Caco-2 (cell line): ENCODE data around the gene CHIC2. TPM values are rescaled to one million over a fixed set of nuclear protein-coding genes. Genes with fewer than 3 reads are reported as not detected.

Experiments
- BruUV-seq: library from RNA; stranded (reverse); fragments of 400-500 nt; replicated peaks from 2 replicates; lab custom pipeline; 2021; lab: Mats Ljungman, UMichigan
- CTCF ChIA-PET: fragments of 300-600 bp; sonication (Branson Sonifier 250); formaldehyde crosslinking; loops from one replicate; lab custom pipeline; 2022; ENCODE audit warnings: antibody characterized with exemption; lab: Charles Lee
- POLR2A ChIA-PET: fragments of 300-600 bp; sonication (Branson Sonifier 250); formaldehyde crosslinking; loops from one replicate; lab custom pipeline; 2022; ENCODE audit warnings: antibody characterized with exemption; lab: Charles Lee
- DNase-seq, 2 experiments: peaks; one replicate each; pipeline versions ENCODE4 v3.0.0 to v3.0.0-alpha.2; 2020 to 2022
- H3K27me3 ChIP-seq: replicated peaks from 2 replicates; pipeline ENCODE4 v1.6.0; 2011; ENCODE audit warnings: low read length; ENCODE audit not compliant: control insufficient read depth, insufficient read depth
- H3K36me3 ChIP-seq: 2 replicates; pipeline ENCODE4 v1.5.1; 2011; ENCODE audit warnings: low read length; ENCODE audit not compliant: control insufficient read depth, insufficient read depth
- H3K4me1 ChIP-seq: fragments of 250-450 bp; sonication (Bioruptor Pico); 2 replicates; pipeline ENCODE4 v1.5.1; 2020; ENCODE audit warnings: mild to moderate bottlenecking
- H3K4me3 ChIP-seq: 2 replicates; pipeline ENCODE4 v1.5.1; 2011; ENCODE audit warnings: low read depth, mild to moderate bottlenecking, control low read depth, low read length
- H3K9me3 ChIP-seq: fragments of 250-450 bp; sonication (Bioruptor Pico); 2 replicates; pipeline ENCODE4 v1.5.1; 2020; ENCODE audit warnings: mild to moderate bottlenecking, moderate library complexity
- H3K27ac Mint-ChIP-seq: one replicate; pipeline ENCODE4 v1.8.0; 2022; ENCODE audit warnings: mixed read lengths; ENCODE audit not compliant: unreplicated experiment
- H3K27me3 Mint-ChIP-seq: one replicate; pipeline ENCODE4 v1.8.0; 2022; ENCODE audit warnings: mixed read lengths; ENCODE audit not compliant: insufficient read depth, unreplicated experiment
- H3K36me3 Mint-ChIP-seq: one replicate; pipeline ENCODE4 v1.8.0; 2022; ENCODE audit warnings: mild to moderate bottlenecking, mixed read lengths; ENCODE audit not compliant: insufficient read depth, unreplicated experiment
- H3K4me1 Mint-ChIP-seq: one replicate; pipeline ENCODE4 v1.8.0; 2022; ENCODE audit warnings: low read depth, mixed read lengths; ENCODE audit not compliant: unreplicated experiment
- H3K4me3 Mint-ChIP-seq: one replicate; pipeline ENCODE4 v1.8.0; 2022; ENCODE audit warnings: mild to moderate bottlenecking, moderate library complexity, mixed read lengths; ENCODE audit not compliant: unreplicated experiment
- H3K9me3 Mint-ChIP-seq: one replicate; pipeline ENCODE4 v1.8.0; 2022; ENCODE audit warnings: mixed read lengths; ENCODE audit not compliant: unreplicated experiment
- intact Hi-C: fragments of 100-400 bp; cut with micrococcal nuclease; formaldehyde crosslinking; loops from one replicate; pipeline ENCODE4 v1.10.0; 2022; ENCODE audit not compliant: unreplicated experiment
- total RNA-seq: library from RNA; stranded (reverse); gene quantifications from 2 replicates; pipeline ENCODE4 v1.2.3, GENCODE V29; 2022
- TF ChIP-seq, protein P1 (sequence below), 2 experiments: fragments of 200-600 bp in 1 of 2; IDR thresholded peaks; 1 replicate in 1 of 2; 2 replicates in 1 of 2; pipeline versions ENCODE4 v1.5.1 to v1.8.0; 2011 to 2022; ENCODE audit warnings: antibody characterized with exemption in 1 of 2, control low read depth in 1 of 2, inconsistent platforms in 1 of 2, low read depth in 1 of 2, low read length in 1 of 2, mild to moderate bottlenecking in 1 of 2, moderate library complexity in 1 of 2; ENCODE audit not compliant: insufficient read depth in 1 of 2, severe bottlenecking in 1 of 2, unreplicated experiment in 1 of 2

CHIC2 gene
- total RNA-seq, 1 experiment from 2014 or later, result 30.0 TPM

DNA sequence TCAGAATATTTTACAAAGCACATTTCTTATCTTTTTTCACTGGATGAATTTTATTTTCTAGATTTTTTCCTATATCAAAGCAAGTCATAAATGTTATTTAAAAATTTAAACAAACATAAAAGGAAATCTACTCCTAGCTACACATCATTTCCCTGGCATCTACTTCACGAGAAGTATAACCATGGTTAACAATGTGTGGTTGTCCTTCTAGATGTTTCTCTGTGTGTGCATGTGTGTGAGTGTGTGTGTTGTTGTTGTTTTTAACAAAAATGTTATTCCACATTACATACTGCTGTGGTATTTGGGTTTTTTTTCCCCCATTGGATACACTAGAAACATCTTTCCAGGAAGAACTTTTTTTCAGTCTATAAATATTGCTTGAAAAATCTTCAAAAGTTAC, 103.1 kb downstream of the CHIC2 start:
- H3K4me3 Mint-ChIP-seq, result no peak overlapping the region
- H3K27me3 Mint-ChIP-seq, result no peaks in the 10 kb centered on the region
- Histone ChIP-seq H3K4me3 (no peak overlapping the region), H3K27me3 (no peaks in the 10 kb centered on the region), H3K4me1 (peaks cover 28% of the 10 kb centered on the region), H3K36me3 (no peaks in the 10 kb centered on the region), H3K9me3 (no peaks in the 10 kb centered on the region)
- TF ChIP-seq, protein P1, sequence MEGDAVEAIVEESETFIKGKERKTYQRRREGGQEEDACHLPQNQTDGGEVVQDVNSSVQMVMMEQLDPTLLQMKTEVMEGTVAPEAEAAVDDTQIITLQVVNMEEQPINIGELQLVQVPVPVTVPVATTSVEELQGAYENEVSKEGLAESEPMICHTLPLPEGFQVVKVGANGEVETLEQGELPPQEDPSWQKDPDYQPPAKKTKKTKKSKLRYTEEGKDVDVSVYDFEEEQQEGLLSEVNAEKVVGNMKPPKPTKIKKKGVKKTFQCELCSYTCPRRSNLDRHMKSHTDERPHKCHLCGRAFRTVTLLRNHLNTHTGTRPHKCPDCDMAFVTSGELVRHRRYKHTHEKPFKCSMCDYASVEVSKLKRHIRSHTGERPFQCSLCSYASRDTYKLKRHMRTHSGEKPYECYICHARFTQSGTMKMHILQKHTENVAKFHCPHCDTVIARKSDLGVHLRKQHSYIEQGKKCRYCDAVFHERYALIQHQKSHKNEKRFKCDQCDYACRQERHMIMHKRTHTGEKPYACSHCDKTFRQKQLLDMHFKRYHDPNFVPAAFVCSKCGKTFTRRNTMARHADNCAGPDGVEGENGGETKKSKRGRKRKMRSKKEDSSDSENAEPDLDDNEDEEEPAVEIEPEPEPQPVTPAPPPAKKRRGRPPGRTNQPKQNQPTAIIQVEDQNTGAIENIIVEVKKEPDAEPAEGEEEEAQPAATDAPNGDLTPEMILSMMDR (IDR thresholded peaks at IDR 0.05; ENCODE audit: insufficient read depth in 1 of 2, low read depth in 1 of 2, low read length in 1 of 2, severe bottlenecking in 1 of 2, unreplicated experiment in 1 of 2), result no peak
- CTCF ChIA-PET, result no interaction called here
- no peak overlapping the region for H3K27ac Mint-ChIP-seq
- POLR2A ChIA-PET, result no interaction called here
- no TSS peak for BruUV-seq
- H3K4me1 Mint-ChIP-seq, result peaks cover 16% of the 10 kb centered on the region
- no peaks in the 10 kb centered on the region for H3K9me3 Mint-ChIP-seq
- no peaks in the 10 kb centered on the region for H3K36me3 Mint-ChIP-seq
- no peak for DNase-seq
- intact Hi-C loops, result loop anchor here (5.0 kb wide), 1 partner anchor 36 kb away; no protein-coding TSS in a partner anchor

DNA sequence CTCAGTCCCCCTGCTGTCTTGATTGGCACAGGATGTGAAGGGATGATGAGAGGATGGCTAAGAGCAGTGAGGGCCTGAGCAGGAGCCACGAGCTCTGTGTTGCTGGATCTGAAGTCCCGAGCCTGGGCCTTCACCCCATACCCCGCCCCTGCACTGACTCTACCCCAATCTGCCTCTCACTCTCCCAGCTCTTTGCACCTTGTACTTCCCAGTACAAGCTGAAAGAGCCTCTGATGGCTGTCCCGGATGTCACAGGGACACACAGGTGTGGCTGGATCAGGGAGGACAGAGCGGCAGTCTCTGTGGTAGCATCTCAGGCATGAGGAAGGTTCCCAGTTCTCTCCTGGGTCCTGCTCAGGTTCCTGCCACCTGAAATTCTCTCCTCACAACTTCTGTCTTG, 103.6 kb downstream of the CHIC2 start:
- H3K36me3 Mint-ChIP-seq, result no peaks in the 10 kb centered on the region
- Histone ChIP-seq H3K27me3 (no peaks in the 10 kb centered on the region), H3K36me3 (no peaks in the 10 kb centered on the region), H3K9me3 (no peaks in the 10 kb centered on the region), H3K4me3 (no peak overlapping the region), H3K4me1 (peaks cover 33% of the 10 kb centered on the region)
- intact Hi-C loops, result loop anchor here (5.0 kb wide), 1 partner anchor 36 kb away; no protein-coding TSS in a partner anchor
- TF ChIP-seq, protein P1 (IDR thresholded peaks at IDR 0.05; ENCODE audit: insufficient read depth in 1 of 2, low read depth in 1 of 2, low read length in 1 of 2, severe bottlenecking in 1 of 2, unreplicated experiment in 1 of 2), result no peak
- DNase-seq, result no peak
- no peak overlapping the region for H3K4me3 Mint-ChIP-seq
- no peaks in the 10 kb centered on the region for H3K9me3 Mint-ChIP-seq
- H3K4me1 Mint-ChIP-seq, result peaks cover 22% of the 10 kb centered on the region
- BruUV-seq, result no TSS peak
- CTCF ChIA-PET, result no interaction called here
- H3K27ac Mint-ChIP-seq, result no peak overlapping the region
- H3K27me3 Mint-ChIP-seq, result no peaks in the 10 kb centered on the region
- POLR2A ChIA-PET, result no interaction called here

Other genes starting within 250 kb of the CHIC2 start
- not detected in 2 replicates for gene GSX2, start 35.6 kb upstream of the CHIC2 start, total RNA-seq
- gene PDGFRA, start 164.7 kb upstream of the CHIC2 start, total RNA-seq, result 97.4 and 122 TPM in 2 replicates